DMS53 (cell line): Measurements from ENCODE around the gene ZNF433.

Experiments
- DNase-seq: peaks from one replicate; lab custom pipeline; 2025; lab: John Stamatoyannopoulos, UW

ZNF433 gene

GRCh38 chr19:11989112-11989456, 46.4 kb downstream of the ZNF433 start:
- DNase-seq = no peak

- peak; percentile 97 for DNase-seq
Observed at GRCh38 chr19:11987405-11988281, 47.8 kb downstream of the ZNF433 start.

DNA sequence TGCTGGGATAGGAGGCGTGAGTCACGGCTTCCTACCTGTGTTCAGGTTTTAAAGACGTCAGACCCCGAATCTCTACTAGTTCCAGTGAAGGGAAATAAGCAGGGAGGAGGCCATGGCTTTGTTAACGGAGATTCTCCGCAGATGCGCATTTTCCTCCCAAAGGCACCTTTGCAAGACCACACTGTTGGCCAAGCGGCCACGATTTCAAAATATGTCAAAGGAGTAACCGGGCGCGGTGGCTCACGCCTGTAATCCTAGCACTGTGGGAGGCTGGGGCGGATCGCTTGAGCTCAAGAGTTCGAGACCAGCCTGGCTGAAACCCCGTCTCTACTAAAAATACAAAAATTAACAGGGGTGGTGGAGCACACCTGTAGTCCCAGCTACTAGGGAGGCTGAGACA, 48.7 kb downstream of the ZNF433 start:
- no peak for DNase-seq

- no peak for DNase-seq
Observed at GRCh38 chr19:11984986-11985385, 50.5 kb downstream of the ZNF433 start.

GRCh38 chr19:11982526-11982925, 53.0 kb downstream of the ZNF433 start:
- DNase-seq = peak; percentile 24

DNA sequence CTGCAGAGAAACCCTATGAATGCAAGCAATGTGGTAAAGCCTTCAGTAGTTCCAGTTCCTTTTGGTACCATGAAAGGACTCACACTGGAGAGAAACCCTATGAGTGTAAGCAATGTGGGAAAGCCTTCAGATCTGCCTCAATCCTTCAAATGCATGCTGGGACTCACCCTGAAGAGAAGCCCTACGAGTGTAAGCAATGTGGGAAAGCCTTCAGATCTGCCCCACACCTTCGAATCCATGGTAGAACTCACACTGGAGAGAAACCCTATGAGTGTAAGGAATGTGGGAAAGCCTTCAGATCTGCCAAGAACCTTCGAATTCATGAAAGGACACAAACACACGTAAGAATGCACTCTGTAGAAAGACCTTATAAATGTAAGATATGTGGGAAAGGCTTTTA, 56.0 kb downstream of the ZNF433 start:
- DNase-seq = no peak

GRCh38 chr19:11978492-11979100, 56.9 kb downstream of the ZNF433 start:
- DNase-seq = no peak

DNA sequence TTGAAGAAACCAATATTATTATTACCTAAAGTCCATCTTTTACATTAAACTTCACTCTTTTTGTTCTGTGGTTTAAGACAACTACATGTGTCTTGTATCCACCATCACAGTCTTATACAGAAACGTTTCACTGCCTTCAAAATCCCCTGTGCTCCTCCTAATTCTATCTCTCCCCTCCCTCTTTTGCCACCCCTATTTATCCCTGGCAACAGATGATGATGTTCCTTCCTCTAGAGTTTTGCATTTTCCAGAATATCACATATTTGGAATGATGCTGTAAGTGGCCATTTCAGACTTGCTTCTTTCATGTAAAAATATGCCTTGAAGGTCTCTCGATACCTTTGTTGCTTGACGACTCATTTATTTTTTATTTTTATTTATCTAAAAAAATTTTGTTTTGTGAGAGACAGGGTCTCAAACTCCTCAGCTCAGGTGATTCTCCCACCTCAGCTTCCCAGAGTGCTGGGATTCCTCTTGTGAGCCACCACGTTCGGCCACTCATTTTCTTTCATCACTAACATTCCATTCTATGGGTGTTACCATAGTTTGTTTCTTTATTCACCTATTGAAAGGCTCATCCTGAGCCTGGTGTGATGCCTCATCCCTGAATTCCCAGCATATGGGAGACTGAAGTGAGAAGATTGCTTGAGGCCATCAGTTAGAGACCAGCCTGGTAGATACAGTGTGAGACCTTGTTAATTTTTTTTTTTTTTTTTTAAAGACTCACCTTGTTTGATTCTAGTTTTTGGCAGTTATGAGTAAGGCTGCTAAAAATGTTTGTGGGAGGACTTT, 62.3 kb downstream of the ZNF433 start:
- DNase-seq = no peak

DNA sequence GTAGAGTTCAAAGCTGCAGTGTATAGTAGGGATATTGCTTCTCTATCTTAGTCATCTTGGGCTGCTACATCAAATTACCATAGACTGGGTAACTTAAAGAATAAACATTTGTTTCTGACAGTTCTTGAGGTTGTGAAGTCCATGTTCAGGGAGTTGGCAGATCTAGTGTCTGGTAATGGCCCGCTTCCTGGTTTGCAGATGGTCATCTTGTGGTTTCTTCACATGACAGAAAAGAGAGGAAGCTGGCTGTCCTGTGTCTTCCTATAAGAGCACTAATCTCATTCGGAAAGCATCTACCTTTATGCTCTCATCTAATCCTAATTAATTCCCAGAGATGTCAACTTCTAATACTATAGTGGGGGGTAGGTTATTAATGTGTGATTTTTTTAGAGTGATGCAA, 64.4 kb downstream of the ZNF433 start:
- no peak for DNase-seq

- DNase-seq = no peak
Observed at GRCh38 chr19:11970174-11970573, 65.3 kb downstream of the ZNF433 start.

DNA sequence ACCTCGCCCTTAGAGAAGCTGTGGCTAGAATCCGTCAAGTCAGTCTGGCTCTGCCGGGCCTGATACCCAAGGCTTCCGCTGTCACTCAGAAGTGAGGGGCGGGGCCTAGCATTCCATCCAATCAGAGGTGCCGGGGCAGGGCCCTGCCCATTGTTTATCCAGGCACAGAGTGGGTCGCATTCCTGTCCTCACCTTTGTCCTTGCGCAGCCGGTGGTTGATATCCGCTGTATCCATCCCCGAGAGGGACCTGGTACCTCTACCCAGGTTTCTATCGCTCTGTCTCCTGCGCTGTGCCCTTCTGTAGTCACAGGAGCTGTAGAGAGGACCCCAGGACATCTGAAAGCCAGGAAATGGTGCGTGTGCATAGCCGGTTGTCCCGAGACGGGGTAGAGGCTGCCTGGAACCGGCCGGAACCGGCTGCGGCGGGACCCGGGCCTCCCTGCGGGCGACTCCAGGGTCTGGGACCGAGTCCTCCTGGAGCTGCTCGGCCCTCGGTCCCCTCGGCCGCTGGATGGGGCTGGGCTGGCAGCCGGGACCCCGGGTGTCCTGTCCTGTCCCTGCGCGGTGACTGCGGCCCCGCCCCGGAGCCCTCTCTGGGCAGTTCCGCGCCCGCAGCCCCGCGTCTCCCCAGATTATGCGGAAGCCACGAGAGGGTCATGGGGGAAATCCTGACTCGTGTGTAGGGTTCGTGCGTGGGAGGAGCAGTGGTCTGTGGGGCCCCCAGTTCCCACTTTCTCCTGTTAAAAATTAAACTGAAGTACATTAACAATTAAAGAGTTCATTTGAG, 70.4 kb downstream of the ZNF433 start, which contains the start of gene ZNF763:
Gene ZNF763, plus strand, starts transcription at position 183 of the 788 bp plus-strand sequence. Its CDS starts 169 bp downstream, at position 352.
- peak; percentile 93 for DNase-seq
